NK-92 (cell line): Measurements from ENCODE around the gene HDHD3.
"Not testable (repeated sequence)": the region's sequence is repeated elsewhere in the genome, so short reads cannot be mapped to it uniquely, and the experiment has no call there.

Experiments used
- DNase-seq: peaks from one replicate; lab custom pipeline; 2025; ENCODE audit not compliant: unreplicated experiment; lab: John Stamatoyannopoulos, UW

The HDHD3 gene

GRCh38 chr9:113365652-113366051 is 11.1 kb downstream of the HDHD3 start:
- DNase-seq, result not testable (repeated sequence)

GRCh38 chr9:113364951-113365350 is 11.8 kb downstream of the HDHD3 start:
- DNase-seq, result no peak

DNA sequence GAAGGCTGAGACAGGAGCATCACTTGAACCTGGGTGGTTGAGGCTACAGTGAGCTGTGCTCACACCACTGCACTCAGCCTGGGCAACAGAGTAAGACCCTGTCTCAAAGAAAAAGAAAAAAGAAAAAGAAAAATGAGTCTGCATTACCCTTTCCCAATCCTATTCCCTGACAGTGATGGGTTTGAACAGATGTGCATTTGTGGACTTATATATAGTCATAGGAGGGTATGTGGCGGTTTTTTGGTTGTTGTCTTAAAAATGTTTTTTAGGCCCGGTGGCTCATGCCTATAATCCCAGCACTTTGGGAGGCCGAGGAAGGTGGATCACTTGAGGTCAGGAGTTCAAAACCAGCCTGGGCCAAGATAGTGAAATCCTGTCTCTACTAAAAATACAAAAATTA is 13.4 kb downstream of the HDHD3 start:
- DNase-seq, result no peak

DNA sequence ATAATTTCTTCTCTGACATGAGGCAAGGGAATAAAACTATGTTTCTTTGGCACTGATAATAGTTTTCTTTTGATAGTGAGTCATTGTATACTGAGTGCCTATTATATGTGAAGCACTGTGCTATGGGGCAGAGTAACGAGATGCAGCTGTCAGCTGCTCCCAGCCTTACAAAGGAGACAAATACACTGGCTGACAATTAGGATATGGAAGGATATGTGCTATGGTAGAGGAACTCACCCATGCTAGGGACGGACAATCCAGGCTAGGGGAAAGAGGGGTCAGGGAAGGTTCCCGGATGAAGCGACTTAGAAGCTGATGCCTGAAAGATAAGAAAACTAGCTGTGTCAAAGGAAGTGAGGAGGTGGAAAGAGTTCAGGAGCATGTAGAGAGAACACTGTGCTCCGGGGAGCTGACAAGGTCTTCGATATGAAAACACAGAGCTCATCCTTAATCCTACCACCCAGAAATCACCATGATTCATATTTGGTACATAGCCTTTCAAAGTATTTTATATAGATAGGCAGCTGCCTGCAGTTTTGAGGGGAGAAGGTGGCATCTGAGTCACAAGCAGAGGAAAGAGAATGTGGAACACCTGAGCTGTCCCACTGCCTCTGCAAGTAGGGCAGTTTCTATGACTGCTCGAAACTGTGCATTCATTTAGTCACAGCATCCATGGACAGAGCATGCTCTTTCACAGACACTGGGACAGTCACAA is 15.3 kb downstream of the HDHD3 start:
- no peak for DNase-seq

- no peak for DNase-seq
Observed at GRCh38 chr9:113360242-113360842, 16.4 kb downstream of the HDHD3 start.

- no peak for DNase-seq
Observed at GRCh38 chr9:113359385-113359784, 17.4 kb downstream of the HDHD3 start.

GRCh38 chr9:113356686-113357292 is 20.0 kb downstream of the HDHD3 start:
- no peak for DNase-seq

DNA sequence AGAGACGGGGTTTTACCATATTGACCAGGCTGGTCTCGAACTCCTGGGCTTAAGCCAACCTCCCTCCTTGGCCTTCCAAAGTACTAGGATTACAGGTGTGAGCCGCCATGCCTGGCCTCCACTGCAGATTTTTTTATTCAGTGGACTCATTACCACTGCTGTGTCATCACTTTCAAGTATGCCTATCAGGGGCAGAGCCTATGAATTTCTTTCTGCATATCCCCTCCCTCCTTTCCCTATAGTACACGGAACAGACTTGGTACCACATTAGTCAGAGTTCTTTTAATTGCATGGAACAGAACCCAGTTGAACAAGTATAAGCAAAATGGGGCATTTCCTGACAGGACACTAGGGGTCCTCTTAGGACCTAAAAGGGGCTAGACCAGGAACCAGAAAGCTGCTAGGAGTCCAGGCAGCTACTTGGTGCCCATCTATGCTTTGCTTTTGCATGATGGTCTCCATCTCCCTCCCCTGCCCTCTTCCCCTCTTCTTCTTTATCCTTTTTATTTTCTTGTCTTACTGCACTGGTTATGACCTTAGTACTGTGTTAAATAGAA is 21.7 kb downstream of the HDHD3 start:
- DNase-seq, result no peak

- no peak for DNase-seq
Observed at GRCh38 chr9:113352411-113352810, 24.4 kb downstream of the HDHD3 start.

DNA sequence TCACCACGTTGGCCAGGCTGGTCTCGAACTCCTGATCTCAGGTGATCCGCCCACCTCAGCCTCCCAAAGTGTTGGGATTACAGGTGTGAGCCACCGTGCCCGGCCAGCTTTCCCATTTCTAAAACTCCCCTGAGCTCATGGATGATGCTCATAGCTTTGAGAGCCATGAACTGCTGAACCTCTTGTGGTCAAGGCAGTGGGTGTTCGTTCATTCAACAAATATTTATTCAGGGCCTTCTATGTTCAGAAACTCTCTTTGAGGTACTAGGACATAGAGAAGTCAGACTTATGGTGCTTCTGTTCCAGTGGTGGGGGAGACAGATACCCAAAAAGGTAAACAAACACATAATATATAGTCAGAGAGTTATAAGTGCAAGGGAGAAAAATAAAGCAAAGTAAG is 24.8 kb downstream of the HDHD3 start:
- DNase-seq, result no peak

GRCh38 chr9:113350937-113351336 is 25.8 kb downstream of the HDHD3 start:
- no peak for DNase-seq

DNA sequence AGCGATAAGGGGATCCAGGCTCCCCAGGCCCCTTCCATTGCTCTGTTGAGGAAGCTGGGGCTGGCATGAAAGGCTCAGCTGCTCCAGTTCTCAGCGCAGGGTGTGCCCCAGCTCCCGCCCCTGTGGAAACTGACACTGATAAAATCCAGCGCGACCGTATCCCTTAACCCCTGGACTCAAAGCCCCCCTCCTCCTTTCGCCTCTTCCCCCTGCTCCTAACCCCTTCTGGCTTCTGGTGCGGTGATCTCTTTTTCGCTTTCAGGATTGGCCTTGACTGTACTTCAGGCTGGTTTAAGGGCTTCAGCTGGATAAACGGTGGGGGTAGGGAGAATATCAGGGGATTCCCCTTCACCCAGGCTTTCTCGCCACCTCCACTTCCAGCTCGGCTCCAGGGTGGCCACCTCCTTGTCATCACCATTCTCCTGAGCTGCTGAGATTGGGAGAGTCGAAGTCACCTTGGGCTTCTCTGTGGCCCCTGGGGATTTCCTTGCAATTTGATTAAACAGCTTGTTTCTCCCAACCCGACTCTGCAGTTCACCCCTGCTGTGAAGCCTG is 26.6 kb downstream of the HDHD3 start:
- no peak for DNase-seq

DNA sequence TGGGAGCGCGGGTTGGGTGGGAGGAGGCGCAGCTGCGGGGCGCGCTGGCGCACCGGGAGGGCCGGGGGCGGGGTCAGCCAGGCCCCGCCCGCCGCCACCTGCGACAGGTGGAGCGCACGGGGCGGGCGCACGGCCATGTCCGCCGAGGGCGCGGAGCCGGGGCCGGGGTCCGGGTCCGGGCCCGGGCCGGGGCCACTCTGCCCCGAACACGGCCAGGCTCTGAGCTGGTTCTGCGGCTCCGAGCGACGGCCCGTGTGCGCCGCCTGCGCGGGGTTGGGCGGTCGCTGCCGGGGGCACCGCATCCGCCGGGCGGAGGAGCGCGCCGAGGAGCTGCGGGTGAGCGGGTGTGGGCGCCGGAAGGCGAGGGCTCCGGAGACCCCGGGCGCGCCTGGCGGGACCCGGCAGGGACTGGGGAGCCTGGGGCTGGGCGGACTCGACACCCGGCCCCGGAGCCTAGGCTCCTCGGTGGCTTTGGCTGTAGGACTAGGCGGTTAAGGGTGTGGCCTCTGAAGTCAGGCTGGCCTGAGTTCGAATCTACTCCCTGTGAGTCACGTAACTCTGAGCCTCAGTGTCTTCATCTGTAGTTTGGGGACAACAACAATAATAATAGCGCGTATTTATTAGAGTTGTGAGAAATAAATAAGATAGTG is 27.2 kb downstream of the HDHD3 start, which contains the start of gene BSPRY:
TSS of gene BSPRY (plus strand) at position 97 of the 650 bp plus-strand sequence. CDS start at position 136, 39 bp downstream.
- no peak for DNase-seq

DNA sequence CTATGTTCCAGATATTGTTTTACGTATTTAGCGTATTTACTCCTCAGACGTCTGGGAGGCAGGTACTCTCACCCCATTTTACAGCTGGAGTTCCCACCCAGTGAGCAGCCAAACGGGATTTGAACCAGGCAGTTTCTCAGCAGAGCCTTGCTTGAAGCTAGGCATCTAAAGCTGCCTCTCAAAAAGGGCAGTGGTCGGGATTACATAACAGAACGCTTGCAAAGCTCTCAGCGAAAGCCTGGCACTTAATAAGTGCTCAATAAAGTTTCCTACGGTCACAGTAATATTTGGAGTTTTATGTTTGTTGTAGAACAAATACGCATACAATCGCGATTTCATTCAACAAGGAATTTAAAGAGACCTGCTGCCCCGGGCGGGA is 27.7 kb downstream of the HDHD3 start:
- no peak for DNase-seq

- DNase-seq, result no peak
Observed at GRCh38 chr9:113348437-113348836, 28.3 kb downstream of the HDHD3 start.

GRCh38 chr9:113345671-113346070 is 31.1 kb downstream of the HDHD3 start:
- DNase-seq, result no peak

DNA sequence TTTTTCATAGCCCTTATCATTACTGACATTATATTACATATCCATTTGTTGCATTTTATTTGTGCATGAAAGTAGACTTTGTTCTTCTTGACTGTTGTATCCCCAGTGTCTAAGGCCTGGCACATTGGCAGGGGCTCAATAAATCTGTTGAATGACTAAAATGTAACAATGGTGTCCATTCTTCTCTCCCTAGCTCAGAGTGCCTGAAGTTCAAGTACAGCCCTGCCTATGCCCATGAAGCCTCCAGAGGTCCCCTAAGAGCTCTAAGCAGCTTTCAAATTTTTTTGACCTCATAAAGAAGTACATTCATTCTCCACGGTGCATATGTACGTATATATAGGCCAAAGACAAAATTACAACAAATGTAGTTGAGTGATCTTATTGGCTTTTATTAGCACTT is 31.6 kb downstream of the HDHD3 start:
- DNase-seq, result no peak

DNA sequence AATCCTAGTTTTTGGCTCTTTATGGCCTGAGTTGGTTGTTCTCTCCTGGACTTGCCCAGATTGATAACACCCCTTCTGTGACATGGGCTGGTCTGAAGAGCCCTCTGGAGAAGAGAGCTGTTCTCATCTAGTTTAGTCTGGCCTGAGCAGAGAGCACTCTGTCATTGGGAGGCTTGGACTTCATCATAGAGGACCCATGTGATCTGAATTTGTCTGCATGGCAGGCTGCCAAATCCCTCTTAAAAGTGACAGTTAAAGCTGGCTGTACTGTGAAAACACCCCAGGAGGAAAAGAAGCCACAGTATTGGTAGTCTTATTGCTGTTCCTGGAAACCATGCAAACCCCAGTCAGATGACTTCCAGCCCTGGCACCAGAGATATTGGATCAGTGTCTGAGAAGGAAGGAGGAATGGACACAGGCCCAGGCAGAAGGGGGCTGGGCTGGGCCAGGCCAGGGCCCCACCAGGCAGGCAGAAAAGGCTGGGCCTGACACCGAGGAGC is 33.0 kb downstream of the HDHD3 start:
- no peak for DNase-seq

DNA sequence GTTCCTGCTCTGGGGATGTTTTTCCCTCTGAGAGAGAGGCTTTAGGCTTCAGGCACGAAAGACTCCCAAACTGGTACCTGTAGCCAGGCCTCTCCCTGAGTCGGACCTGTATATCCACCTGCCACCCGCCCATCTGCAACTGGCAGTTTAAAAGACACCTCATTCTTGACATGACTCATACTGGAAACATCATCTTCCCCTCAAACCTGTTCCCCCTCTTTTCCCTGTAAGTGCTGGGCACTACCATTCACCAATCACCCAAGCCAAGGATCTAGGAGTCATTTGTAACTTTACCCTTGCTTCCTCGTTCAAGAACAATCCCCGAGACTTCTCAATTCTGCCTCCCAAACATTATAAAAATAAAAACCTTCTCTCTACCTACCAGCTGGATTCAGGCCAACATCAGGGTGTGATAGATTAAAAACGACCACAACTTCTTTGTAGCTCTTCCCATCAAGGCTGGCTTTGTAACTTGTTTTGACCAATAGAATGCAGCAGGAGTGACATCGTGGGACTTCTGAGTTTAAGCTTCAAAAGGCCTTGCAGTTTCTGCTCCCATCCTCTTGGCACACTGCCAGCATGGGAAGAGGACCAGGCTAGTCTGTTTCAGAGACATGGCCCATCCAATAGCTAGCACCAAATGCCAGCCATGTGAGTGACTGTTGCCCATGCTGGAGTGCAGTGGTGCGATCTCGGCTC is 34.9 kb downstream of the HDHD3 start:
- no peak for DNase-seq

- DNase-seq, result no peak
Observed at GRCh38 chr9:113340011-113340699, 36.6 kb downstream of the HDHD3 start, which contains the start of gene WDR31. Gene WDR31 (minus strand): TSS chr9:113340275. CDS start chr9:113332022, 8,253 bp downstream.
